ENCODE data around the gene ZNF506.

DNA sequence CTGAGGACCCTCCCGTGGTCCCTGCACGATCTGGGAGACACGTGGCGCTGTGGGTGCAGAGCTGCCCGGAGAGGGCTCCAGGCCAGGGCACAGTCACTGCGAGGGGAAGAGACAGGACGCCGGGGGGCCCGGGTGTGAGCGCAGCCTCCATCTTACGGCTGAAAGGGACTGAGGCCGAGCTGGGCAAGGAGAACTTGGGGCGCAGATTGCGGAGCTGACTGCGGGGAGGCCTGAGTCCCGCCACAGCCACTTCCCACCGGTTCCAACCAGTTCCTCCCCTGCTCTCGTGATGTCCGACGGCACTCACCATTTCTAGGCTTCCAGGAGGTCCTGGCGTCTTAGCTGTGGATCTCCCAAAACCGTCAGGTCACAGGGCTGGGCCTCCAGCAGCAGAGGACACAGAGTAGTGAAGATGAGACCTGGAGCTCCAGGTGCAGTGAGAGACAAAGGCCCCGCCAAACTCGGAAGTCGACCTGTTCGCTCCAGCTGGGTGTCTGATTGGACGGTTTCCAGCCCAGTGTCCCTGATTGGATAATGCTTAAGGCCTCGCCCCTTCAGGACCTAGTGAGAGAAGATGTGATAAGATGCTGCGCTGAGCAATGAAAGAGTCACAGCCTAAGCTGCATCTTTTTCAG is 39.3 kb upstream of the ZNF506 start:
- TF ChIP-seq, protein P1, sequence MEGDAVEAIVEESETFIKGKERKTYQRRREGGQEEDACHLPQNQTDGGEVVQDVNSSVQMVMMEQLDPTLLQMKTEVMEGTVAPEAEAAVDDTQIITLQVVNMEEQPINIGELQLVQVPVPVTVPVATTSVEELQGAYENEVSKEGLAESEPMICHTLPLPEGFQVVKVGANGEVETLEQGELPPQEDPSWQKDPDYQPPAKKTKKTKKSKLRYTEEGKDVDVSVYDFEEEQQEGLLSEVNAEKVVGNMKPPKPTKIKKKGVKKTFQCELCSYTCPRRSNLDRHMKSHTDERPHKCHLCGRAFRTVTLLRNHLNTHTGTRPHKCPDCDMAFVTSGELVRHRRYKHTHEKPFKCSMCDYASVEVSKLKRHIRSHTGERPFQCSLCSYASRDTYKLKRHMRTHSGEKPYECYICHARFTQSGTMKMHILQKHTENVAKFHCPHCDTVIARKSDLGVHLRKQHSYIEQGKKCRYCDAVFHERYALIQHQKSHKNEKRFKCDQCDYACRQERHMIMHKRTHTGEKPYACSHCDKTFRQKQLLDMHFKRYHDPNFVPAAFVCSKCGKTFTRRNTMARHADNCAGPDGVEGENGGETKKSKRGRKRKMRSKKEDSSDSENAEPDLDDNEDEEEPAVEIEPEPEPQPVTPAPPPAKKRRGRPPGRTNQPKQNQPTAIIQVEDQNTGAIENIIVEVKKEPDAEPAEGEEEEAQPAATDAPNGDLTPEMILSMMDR (IDR thresholded peaks at IDR 0.05; ENCODE audit: insufficient read depth, low read length, poor library complexity, severe bottlenecking), result no peak
- no peak for TF ChIP-seq EZH2phosphoT487 (conservative IDR thresholded peaks at IDR 0.05; ENCODE audit: low read length)

Measured in SU-DHL-6 (cell line).